HepG2 (cell line): ENCODE measurements around the gene MBLAC1. TPM values are rescaled to one million over a fixed set of nuclear protein-coding genes. Genes with fewer than 3 reads are reported as not detected.

Experiments used
- ATAC-seq: fragments of 200-7000 bp; cut with Tn5 transposase; 3 replicates; pipeline ENCODE4 v1.9.1; 2020; ENCODE audit warnings: mild to moderate bottlenecking, moderate library complexity
- BruUV-seq: library from RNA; stranded (reverse); fragments of 400-500 nt; replicated peaks from 2 replicates; lab custom pipeline; 2021; lab: Mats Ljungman, UMichigan
- CTCF ChIA-PET: fragments of 300-600 bp; formaldehyde crosslinking; extraction: SDS; loops from one replicate; lab custom pipeline; 2021; ENCODE audit warnings: low total read pairs, inconsistent platforms, low intra/inter-chr PET ratio; lab: Yijun Ruan, JAX
- POLR2A ChIA-PET: fragments of 350-600 bp; sonication (Branson Sonifier 250); formaldehyde crosslinking; loops from one replicate; lab custom pipeline; 2020; ENCODE audit warnings: antibody characterized with exemption, inconsistent platforms; lab: Yijun Ruan, JAX
- DNase-seq: peaks from one replicate; pipeline ENCODE4 v3.0.0-alpha.2; 2015; ENCODE audit warnings: low spot score
- FAIRE-seq: peaks from 3 replicates; lab custom pipeline; 2011; peaks lifted over from hg19 to GRCh38; lab: Jason Lieb, UNC
- H2AFZ ChIP-seq: one replicate; pipeline ENCODE4 v1.6.1; 2011; ENCODE audit warnings: low read length, inconsistent platforms
- H3K27ac ChIP-seq: fragments of 300-600 bp; 3 replicates; pipeline ENCODE4 v1.8.0; 2011; ENCODE audit warnings: mixed run types, mild to moderate bottlenecking, mixed read lengths, low read length, inconsistent platforms; ENCODE audit not compliant: insufficient read depth; ENCODE audit errors: extremely low read length
- H3K27me3 ChIP-seq, 2 experiments: fragments of 200-600 bp in 1 of 2; 2 replicates in 1 of 2; 3 replicates in 1 of 2; pipeline versions ENCODE4 v1.6.0 to v1.8.0; 2011; ENCODE audit warnings: low read length in 2 of 2, mild to moderate bottlenecking in 2 of 2, moderate library complexity in 2 of 2, inconsistent platforms in 1 of 2; ENCODE audit not compliant: insufficient read depth in 2 of 2, control insufficient read depth in 1 of 2
- H3K36me3 ChIP-seq, 2 experiments: fragments of 200-600 bp in 1 of 2; replicated peaks in 1 of 2; 2 replicates in 1 of 2; 3 replicates in 1 of 2; pipeline versions ENCODE4 v1.5.1 to v1.8.0; 2011; ENCODE audit warnings: low read length in 2 of 2, inconsistent platforms in 1 of 2; ENCODE audit not compliant: insufficient read depth in 2 of 2, control insufficient read depth in 1 of 2
- H3K4me1 ChIP-seq: 2 replicates; pipeline ENCODE4 v1.5.1; 2012; ENCODE audit warnings: low read length, inconsistent platforms; ENCODE audit not compliant: insufficient read depth
- H3K4me2 ChIP-seq: 2 replicates; pipeline ENCODE4 v1.6.0; 2011; ENCODE audit warnings: low read depth, low read length, inconsistent platforms
- H3K4me3 ChIP-seq, 3 experiments: fragments of 200-600 bp in 1 of 3; sonication (generic), shearing (Covaris generic) in 1 of 3; replicated peaks in 1 of 3; 2 replicates each; pipeline ENCODE4 v1.5.1; 2011 to 2016; ENCODE audit warnings: low read length in 3 of 3, inconsistent platforms in 2 of 3, low read depth in 2 of 3, mild to moderate bottlenecking in 2 of 3, control low read depth in 1 of 3, mixed read lengths in 1 of 3; ENCODE audit not compliant: insufficient read depth in 1 of 3
- H3K79me2 ChIP-seq: one replicate; pipeline ENCODE4 v1.6.1; 2011; ENCODE audit warnings: low read length, inconsistent platforms; ENCODE audit not compliant: insufficient read depth
- H3K9ac ChIP-seq: 2 replicates; pipeline ENCODE4 v1.6.0; 2011; ENCODE audit warnings: mild to moderate bottlenecking, low read depth, low read length, inconsistent platforms; ENCODE audit not compliant: insufficient read depth
- H3K9me3 ChIP-seq: 2 replicates; pipeline ENCODE4 v1.5.1; 2012; ENCODE audit warnings: mild to moderate bottlenecking, low read length
- H4K20me1 ChIP-seq: 2 replicates; pipeline ENCODE4 v1.6.0; 2011; ENCODE audit warnings: inconsistent platforms, mild to moderate bottlenecking, low read length, moderate library complexity; ENCODE audit not compliant: insufficient read depth
- GPBP1L1 ChIP-seq: sonication (generic); formaldehyde crosslinking; IDR thresholded peaks from 2 replicates; pipeline ENCODE4 v1.5.0; 2020; ENCODE audit warnings: mild to moderate bottlenecking, missing genetic modification reagents
- JARID2 ChIP-seq: sonication (generic); formaldehyde crosslinking; IDR thresholded peaks from 2 replicates; pipeline ENCODE4 v1.8.1; 2023; ENCODE audit warnings: missing genetic modification reagents, inconsistent platforms; ENCODE audit not compliant: insufficient replicate concordance
- JDP2 ChIP-seq: sonication (generic); formaldehyde crosslinking; IDR thresholded peaks from 2 replicates; pipeline ENCODE4 v1.8.1; 2022; ENCODE audit warnings: missing genetic modification reagents, borderline replicate concordance
- MTF1 ChIP-seq: sonication (generic); formaldehyde crosslinking; IDR thresholded peaks from 2 replicates; pipeline ENCODE4 v1.5.0; 2020; ENCODE audit warnings: missing genetic modification reagents
- NAIF1 ChIP-seq: sonication (generic); formaldehyde crosslinking; IDR thresholded peaks from 2 replicates; pipeline ENCODE4 v1.5.0; 2020; ENCODE audit warnings: mild to moderate bottlenecking, missing genetic modification reagents, borderline replicate concordance
- NRL ChIP-seq: sonication (generic); formaldehyde crosslinking; IDR thresholded peaks from 2 replicates; pipeline ENCODE4 v1.5.0; 2020; ENCODE audit warnings: missing genetic modification reagents, mild to moderate bottlenecking, moderate library complexity, borderline replicate concordance
- THRA ChIP-seq: sonication (generic); formaldehyde crosslinking; IDR thresholded peaks from 2 replicates; pipeline ENCODE4 v1.4.0; 2020; ENCODE audit warnings: missing genetic modification reagents, borderline replicate concordance
- ZNF3 ChIP-seq: IDR thresholded peaks from 2 replicates; pipeline ENCODE4 v1.7.0; 2017; ENCODE audit warnings: inconsistent platforms
- WGBS: methylation state at CpG from one replicate; pipeline ENCODE4 v1.1.6; 2017; ENCODE audit warnings: low lambda C conversion rate; 5-methylcytosine and 5-hydroxymethylcytosine counted together
- in situ Hi-C: cut with HindIII; loops from 2 replicates; pipeline ENCODE4 v1.10.0; 2017; ENCODE audit warnings: low pct_unique_long_range_greater_than_20kb; ENCODE audit not compliant: extremely low pct_ligation_motif_present
- intact Hi-C: fragments of 100-400 bp; cut with micrococcal nuclease; formaldehyde crosslinking; loops from one replicate; pipeline ENCODE4 v1.10.0; 2022; ENCODE audit not compliant: unreplicated experiment
- polyA plus RNA-seq, 8 experiments: library from polyadenylated mRNA; depleted of rRNA in 3 of 8; stranded (reverse) in 7 of 8; unstranded in 1 of 8; fragments of >200 nt; fragmentation: Illumina TruSeq in 4 of 8; extraction: Trizol in 4 of 8; gene quantifications; 2 replicates each; pipeline versions ENCODE4 v1.2.1 to v1.2.3, GENCODE V29; 2011 to 2016; ENCODE audit warnings: low read depth in 4 of 8, missing spikeins in 1 of 8, mixed read lengths in 1 of 8; ENCODE audit not compliant: insufficient read depth in 1 of 8
- total RNA-seq, 5 experiments: library from RNA; depleted of rRNA; stranded (reverse); fragments of >200 nt; fragmentation: Illumina TruSeq; extraction: Trizol; gene quantifications; 2 replicates each; pipeline ENCODE4 v1.2.3, GENCODE V29; 2016; ENCODE audit warnings: low read depth in 1 of 5
- TF ChIP-seq, protein P1 (sequence below): sonication (generic); formaldehyde crosslinking; IDR thresholded peaks from 2 replicates; pipeline ENCODE4 v1.5.1; 2020; ENCODE audit warnings: mild to moderate bottlenecking, missing genetic modification reagents, moderate library complexity
- TF ChIP-seq, protein P2 (sequence below): IDR thresholded peaks from 2 replicates; pipeline ENCODE4 v1.6.1; 2016; ENCODE audit warnings: missing compliant biosample characterization, missing genetic modification reagents, borderline replicate concordance
- TF ChIP-seq, protein P3 (sequence below): sonication (generic); formaldehyde crosslinking; conservative IDR thresholded peaks from 2 replicates; pipeline ENCODE4 v1.4.0; 2020; ENCODE audit warnings: missing genetic modification reagents
- TF ChIP-seq, protein P4 (sequence below): sonication (generic); formaldehyde crosslinking; IDR thresholded peaks from 2 replicates; pipeline ENCODE4 v1.8.1; 2023; ENCODE audit warnings: mild to moderate bottlenecking, missing genetic modification reagents, borderline replicate concordance
- TF ChIP-seq, protein P5 (sequence below): sonication (generic); formaldehyde crosslinking; IDR thresholded peaks from 2 replicates; pipeline ENCODE4 v1.4.0; 2020; ENCODE audit warnings: missing genetic modification reagents

MBLAC1 gene
- total and polyA plus RNA-seq, 2 of the 13 experiments (the other 11 are each of a cell fraction or from before 2014, with no cell fraction given) = 0.79 to 2.1 TPM

DNA sequence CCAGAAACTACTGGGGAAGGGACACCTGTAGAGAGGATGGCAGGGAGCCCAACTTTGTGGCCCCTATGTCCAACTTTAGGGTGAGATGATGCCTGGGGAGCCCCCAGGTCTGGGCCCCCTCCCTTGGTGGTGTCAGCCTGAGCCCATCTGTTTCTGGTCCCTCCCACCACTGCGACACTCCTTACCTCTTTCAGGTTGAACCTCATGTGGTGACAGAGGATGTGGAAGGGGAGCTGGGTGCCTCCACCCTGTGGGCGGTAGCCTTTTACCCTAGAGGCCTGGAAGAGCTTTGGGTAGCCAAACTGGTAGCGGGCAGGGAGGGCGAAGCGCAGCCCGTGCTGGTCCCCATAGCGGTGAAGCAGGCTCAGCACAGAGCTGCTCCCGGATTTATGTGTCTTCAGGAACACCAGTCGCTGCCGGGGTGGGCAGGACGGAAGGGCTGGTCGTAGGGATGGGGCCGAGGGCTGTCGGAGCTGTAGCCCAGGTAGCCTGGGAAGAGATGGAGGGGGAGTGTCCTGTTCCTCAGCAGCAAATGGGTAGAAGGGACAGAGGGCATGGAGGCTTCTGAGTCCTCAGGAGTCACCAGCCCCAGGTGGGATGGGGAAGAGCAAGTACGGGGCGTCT, 39.7 kb downstream of the MBLAC1 start:
- Histone ChIP-seq H4K20me1 (no peaks in the 10 kb centered on the region), H3K4me1 (peaks cover 59% of the 10 kb centered on the region), H3K4me2 (no peak overlapping the region), H3K27ac (no peak overlapping the region), H3K79me2 (no peaks in the 10 kb centered on the region), H3K9ac (no peak overlapping the region), H3K27me3 (peaks cover 4 to 45% of the 10 kb centered on the region in 2 experiments), H3K9me3 (no peaks in the 10 kb centered on the region), H3K36me3 (no peaks in the 10 kb centered on the region), H2AFZ (no peak overlapping the region), H3K4me3 (no peak overlapping the region)
- no peak for DNase-seq
- ATAC-seq = no peak
- no TSS peak for BruUV-seq
- TF ChIP-seq, protein P1, sequence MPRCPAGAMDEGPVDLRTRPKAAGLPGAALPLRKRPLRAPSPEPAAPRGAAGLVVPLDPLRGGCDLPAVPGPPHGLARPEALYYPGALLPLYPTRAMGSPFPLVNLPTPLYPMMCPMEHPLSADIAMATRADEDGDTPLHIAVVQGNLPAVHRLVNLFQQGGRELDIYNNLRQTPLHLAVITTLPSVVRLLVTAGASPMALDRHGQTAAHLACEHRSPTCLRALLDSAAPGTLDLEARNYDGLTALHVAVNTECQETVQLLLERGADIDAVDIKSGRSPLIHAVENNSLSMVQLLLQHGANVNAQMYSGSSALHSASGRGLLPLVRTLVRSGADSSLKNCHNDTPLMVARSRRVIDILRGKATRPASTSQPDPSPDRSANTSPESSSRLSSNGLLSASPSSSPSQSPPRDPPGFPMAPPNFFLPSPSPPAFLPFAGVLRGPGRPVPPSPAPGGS (CRISPR knock-in tag) = no peak
- TF ChIP-seq NAIF1 (CRISPR knock-in tag) (no peak), JARID2 (CRISPR knock-in tag) (no peak), NRL (CRISPR knock-in tag) (no peak), MTF1 (CRISPR knock-in tag) (no peak), JDP2 (CRISPR knock-in tag) (no peak), THRA (CRISPR knock-in tag) (no peak), ZNF3 (CRISPR knock-in tag) (no peak), GPBP1L1 (CRISPR knock-in tag) (no peak)
- TF ChIP-seq, protein P2, sequence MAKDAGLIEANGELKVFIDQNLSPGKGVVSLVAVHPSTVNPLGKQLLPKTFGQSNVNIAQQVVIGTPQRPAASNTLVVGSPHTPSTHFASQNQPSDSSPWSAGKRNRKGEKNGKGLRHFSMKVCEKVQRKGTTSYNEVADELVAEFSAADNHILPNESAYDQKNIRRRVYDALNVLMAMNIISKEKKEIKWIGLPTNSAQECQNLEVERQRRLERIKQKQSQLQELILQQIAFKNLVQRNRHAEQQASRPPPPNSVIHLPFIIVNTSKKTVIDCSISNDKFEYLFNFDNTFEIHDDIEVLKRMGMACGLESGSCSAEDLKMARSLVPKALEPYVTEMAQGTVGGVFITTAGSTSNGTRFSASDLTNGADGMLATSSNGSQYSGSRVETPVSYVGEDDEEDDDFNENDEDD (CRISPR knock-in tag) = no peak
- TF ChIP-seq, protein P3, sequence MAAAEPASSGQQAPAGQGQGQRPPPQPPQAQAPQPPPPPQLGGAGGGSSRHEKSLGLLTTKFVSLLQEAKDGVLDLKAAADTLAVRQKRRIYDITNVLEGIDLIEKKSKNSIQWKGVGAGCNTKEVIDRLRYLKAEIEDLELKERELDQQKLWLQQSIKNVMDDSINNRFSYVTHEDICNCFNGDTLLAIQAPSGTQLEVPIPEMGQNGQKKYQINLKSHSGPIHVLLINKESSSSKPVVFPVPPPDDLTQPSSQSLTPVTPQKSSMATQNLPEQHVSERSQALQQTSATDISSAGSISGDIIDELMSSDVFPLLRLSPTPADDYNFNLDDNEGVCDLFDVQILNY (CRISPR knock-in tag) = no peak
- TF ChIP-seq, protein P4, sequence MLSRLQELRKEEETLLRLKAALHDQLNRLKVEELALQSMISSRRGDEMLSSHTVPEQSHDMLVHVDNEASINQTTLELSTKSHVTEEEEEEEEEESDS = no peak
- TF ChIP-seq, protein P5, sequence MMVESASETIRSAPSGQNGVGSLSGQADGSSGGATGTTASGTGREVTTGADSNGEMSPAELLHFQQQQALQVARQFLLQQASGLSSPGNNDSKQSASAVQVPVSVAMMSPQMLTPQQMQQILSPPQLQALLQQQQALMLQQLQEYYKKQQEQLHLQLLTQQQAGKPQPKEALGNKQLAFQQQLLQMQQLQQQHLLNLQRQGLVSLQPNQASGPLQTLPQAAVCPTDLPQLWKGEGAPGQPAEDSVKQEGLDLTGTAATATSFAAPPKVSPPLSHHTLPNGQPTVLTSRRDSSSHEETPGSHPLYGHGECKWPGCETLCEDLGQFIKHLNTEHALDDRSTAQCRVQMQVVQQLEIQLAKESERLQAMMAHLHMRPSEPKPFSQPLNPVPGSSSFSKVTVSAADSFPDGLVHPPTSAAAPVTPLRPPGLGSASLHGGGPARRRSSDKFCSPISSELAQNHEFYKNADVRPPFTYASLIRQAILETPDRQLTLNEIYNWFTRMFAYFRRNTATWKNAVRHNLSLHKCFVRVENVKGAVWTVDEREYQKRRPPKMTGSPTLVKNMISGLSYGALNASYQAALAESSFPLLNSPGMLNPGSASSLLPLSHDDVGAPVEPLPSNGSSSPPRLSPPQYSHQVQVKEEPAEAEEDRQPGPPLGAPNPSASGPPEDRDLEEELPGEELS (CRISPR knock-in tag) = no peak
- in situ Hi-C loops (no loop called here), intact Hi-C loops (no loop called here)
- WGBS = 39% methylated on average over 16 of the region's 16 CpGs
- no peak for FAIRE-seq
- ChIA-PET CTCF (no interaction called here), POLR2A (interaction anchor here (1.5 kb wide), 1 partner anchor 9 kb away, joined by 5 read pairs; no protein-coding TSS in a partner anchor)
